Natural killer cell (primary cell): ENCODE results near the gene TTC23. TPM values are rescaled to one million over a fixed set of nuclear protein-coding genes. Genes with fewer than 3 reads are reported as not detected.

Source experiments
- ATAC-seq, 3 donors: fragments of 150-1000 bp in 2 of 3; fragments of 200-7000 bp in 1 of 3; cut with Tn5 transposase; 1 replicate in 1 of 3; 2 replicates in 2 of 3; pipeline ENCODE4 v1.10.0; 2021; ENCODE audit warnings: mild to moderate bottlenecking in 2 of 3, moderate library complexity in 2 of 3
- DNase-seq, 2 donors: peaks; one replicate each; pipeline versions ENCODE4 v3.0.0 to v3.0.0-alpha.2; 2013 to 2021; ENCODE audit warnings: mixed read lengths in 1 of 2
- H3K27ac ChIP-seq: one replicate; pipeline ENCODE4 v1.5.1; 2013; ENCODE audit warnings: mild to moderate bottlenecking, low read length
- H3K27me3 ChIP-seq: one replicate; pipeline ENCODE4 v1.6.1; 2013; ENCODE audit warnings: low read length; ENCODE audit not compliant: control insufficient read depth, insufficient read depth
- H3K36me3 ChIP-seq: one replicate; pipeline ENCODE4 v1.6.1; 2013; ENCODE audit warnings: low read length; ENCODE audit not compliant: control insufficient read depth, insufficient read depth
- H3K4me1 ChIP-seq: one replicate; pipeline ENCODE4 v1.6.1; 2013; ENCODE audit warnings: low read length; ENCODE audit not compliant: control insufficient read depth, insufficient read depth
- H3K4me3 ChIP-seq: one replicate; pipeline ENCODE4 v1.5.1; 2013; ENCODE audit warnings: low read length
- H3K9me3 ChIP-seq: one replicate; pipeline ENCODE4 v1.6.1; 2013; ENCODE audit warnings: low read length; ENCODE audit not compliant: control insufficient read depth, insufficient read depth
- H3K27ac Mint-ChIP-seq, 2 donors: one replicate each; pipeline ENCODE4 v1.8.0; 2022; ENCODE audit warnings: mild to moderate bottlenecking in 2 of 2, mixed read lengths in 2 of 2, moderate library complexity in 1 of 2
- H3K27me3 Mint-ChIP-seq, 2 donors: one replicate each; pipeline ENCODE4 v1.8.0; 2022; ENCODE audit warnings: low read depth in 2 of 2, mixed read lengths in 2 of 2
- H3K36me3 Mint-ChIP-seq: one replicate; pipeline ENCODE4 v1.8.0; 2022; ENCODE audit warnings: mixed read lengths
- H3K4me1 Mint-ChIP-seq, 2 donors: one replicate each; pipeline ENCODE4 v1.8.0; 2022; ENCODE audit warnings: mixed read lengths in 2 of 2
- H3K4me3 Mint-ChIP-seq: one replicate; pipeline ENCODE4 v1.8.0; 2022; ENCODE audit warnings: mild to moderate bottlenecking, moderate library complexity, mixed read lengths
- H3K9me3 Mint-ChIP-seq, 2 donors: one replicate each; pipeline ENCODE4 v1.8.0; 2022; ENCODE audit warnings: mixed read lengths in 2 of 2
- WGBS: methylation state at CpG from one replicate; pipeline ENCODE4 v1.1.7; 2013; ENCODE audit warnings: missing lambda C conversion rate; ENCODE audit not compliant: insufficient coverage; 5-methylcytosine and 5-hydroxymethylcytosine counted together
- intact Hi-C: fragments of 100-400 bp; cut with micrococcal nuclease; formaldehyde crosslinking; loops from one replicate; pipeline ENCODE4 v1.14.2; 2022
- total RNA-seq, 4 donors: library from RNA; stranded (reverse); fragments of 120-200 nt in 1 of 4; gene quantifications; one replicate each; pipeline versions ENCODE4 v1.2.3 to v1.2.4, GENCODE V29; 2013 to 2022
- TF ChIP-seq, protein P1 (sequence below): fragments of 200-600 bp; IDR thresholded peaks from one replicate; pipeline ENCODE4 v1.8.0; 2022; ENCODE audit warnings: antibody characterized with exemption

TTC23 gene
- total RNA-seq, 3 donors from 2014 or later (not counting 1 experiment from before 2014, with no cell fraction given) = 0.75 to 1.1 (median 1.0) TPM

DNA sequence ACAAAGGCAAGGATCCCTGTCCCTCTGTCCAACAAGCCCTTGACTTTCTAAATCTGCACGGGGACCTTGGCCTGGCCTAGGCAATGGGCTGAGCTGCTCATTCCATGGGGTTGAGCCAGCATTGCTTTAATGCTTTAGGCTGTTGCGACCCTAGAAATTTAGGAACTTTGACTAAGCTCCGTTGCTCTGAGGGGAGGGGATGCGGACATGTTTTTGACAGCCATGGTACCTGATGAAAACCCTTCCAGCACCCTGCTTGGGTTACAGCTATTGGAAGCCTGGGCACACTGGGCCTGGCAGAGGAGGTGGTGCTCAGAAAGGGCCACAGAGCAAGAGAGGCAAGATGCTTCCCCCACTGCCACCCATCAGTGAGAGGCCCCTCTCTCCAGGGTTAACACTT is 107.4 kb downstream of the TTC23 start:
- Histone ChIP-seq H3K4me3 (no peak overlapping the region), H3K4me1 (no peaks in the 10 kb centered on the region), H3K9me3 (no peaks in the 10 kb centered on the region), H3K36me3 (no peaks in the 10 kb centered on the region), H3K27ac (no peak overlapping the region), H3K27me3 (no peaks in the 10 kb centered on the region)
- TF ChIP-seq, protein P1, sequence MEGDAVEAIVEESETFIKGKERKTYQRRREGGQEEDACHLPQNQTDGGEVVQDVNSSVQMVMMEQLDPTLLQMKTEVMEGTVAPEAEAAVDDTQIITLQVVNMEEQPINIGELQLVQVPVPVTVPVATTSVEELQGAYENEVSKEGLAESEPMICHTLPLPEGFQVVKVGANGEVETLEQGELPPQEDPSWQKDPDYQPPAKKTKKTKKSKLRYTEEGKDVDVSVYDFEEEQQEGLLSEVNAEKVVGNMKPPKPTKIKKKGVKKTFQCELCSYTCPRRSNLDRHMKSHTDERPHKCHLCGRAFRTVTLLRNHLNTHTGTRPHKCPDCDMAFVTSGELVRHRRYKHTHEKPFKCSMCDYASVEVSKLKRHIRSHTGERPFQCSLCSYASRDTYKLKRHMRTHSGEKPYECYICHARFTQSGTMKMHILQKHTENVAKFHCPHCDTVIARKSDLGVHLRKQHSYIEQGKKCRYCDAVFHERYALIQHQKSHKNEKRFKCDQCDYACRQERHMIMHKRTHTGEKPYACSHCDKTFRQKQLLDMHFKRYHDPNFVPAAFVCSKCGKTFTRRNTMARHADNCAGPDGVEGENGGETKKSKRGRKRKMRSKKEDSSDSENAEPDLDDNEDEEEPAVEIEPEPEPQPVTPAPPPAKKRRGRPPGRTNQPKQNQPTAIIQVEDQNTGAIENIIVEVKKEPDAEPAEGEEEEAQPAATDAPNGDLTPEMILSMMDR = no peak
- H3K9me3 Mint-ChIP-seq = no peaks in the 10 kb centered on the region
- H3K27ac Mint-ChIP-seq = no peak overlapping the region
- H3K27me3 Mint-ChIP-seq = peaks cover 2 to 19% of the 10 kb centered on the region in 2 donors
- ATAC-seq = no peak
- intact Hi-C loops = no loop called here
- no peak for DNase-seq
- no peak overlapping the region for H3K4me3 Mint-ChIP-seq
- H3K36me3 Mint-ChIP-seq = no peaks in the 10 kb centered on the region
- no peaks in the 10 kb centered on the region for H3K4me1 Mint-ChIP-seq
- WGBS = 96% methylated on average over 4 of the region's 4 CpGs

DNA sequence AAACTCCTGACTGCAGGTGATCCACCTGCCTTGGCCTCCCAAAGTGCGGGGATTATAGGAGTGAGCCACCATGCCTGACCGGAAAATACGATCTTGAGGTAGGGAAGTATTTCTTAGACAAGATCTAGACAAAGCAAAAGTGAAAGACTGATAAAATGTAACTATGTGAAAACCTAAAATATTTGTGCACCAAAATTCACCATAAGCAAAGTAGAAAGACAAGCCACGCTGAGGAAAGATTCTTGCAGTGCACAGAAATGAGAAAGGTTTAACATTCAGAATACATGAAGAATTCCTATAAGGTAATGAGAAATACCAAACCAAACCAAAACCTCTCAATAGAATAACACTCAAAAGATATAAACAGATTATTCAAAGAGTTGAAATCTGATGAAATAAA is 108.8 kb downstream of the TTC23 start:
- no peaks in the 10 kb centered on the region for H3K36me3 Mint-ChIP-seq
- no peaks in the 10 kb centered on the region for H3K4me1 Mint-ChIP-seq
- no peaks in the 10 kb centered on the region for H3K4me1 ChIP-seq
- H3K4me3 ChIP-seq = no peak overlapping the region
- H3K27me3 Mint-ChIP-seq = peaks cover 2 to 19% of the 10 kb centered on the region in 2 donors
- DNase-seq = no peak
- ATAC-seq = no peak
- intact Hi-C loops = no loop called here
- H3K9me3 Mint-ChIP-seq = no peaks in the 10 kb centered on the region
- no peak overlapping the region for H3K27ac Mint-ChIP-seq
- TF ChIP-seq, protein P1 = no peak
- no peak overlapping the region for H3K4me3 Mint-ChIP-seq
- H3K27me3 ChIP-seq = no peaks in the 10 kb centered on the region
- no peaks in the 10 kb centered on the region for H3K36me3 ChIP-seq
- WGBS = 100% methylated on average over 3 of the region's 4 CpGs
- H3K27ac ChIP-seq = no peak overlapping the region
- H3K9me3 ChIP-seq = no peaks in the 10 kb centered on the region

DNA sequence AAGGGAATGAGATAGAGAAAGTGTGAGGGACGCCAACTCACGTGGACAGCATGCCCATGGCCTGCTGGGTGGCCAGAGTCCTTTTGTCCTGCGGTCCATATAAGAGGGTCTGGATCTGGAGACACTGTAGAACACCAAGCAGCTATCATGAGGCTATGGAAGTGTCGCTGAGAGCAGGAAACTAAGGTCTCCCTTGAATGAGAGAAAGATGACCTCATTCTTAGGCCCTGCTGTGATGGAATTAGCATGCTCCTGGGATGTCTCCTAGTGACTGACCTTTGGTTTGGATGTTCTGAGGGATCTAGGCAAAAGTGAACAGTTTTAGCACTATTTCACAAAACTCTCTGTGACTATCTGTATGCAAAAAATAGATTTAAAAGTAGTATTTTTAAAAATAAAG is 110.1 kb downstream of the TTC23 start:
- TF ChIP-seq, protein P1 = no peak

DNA sequence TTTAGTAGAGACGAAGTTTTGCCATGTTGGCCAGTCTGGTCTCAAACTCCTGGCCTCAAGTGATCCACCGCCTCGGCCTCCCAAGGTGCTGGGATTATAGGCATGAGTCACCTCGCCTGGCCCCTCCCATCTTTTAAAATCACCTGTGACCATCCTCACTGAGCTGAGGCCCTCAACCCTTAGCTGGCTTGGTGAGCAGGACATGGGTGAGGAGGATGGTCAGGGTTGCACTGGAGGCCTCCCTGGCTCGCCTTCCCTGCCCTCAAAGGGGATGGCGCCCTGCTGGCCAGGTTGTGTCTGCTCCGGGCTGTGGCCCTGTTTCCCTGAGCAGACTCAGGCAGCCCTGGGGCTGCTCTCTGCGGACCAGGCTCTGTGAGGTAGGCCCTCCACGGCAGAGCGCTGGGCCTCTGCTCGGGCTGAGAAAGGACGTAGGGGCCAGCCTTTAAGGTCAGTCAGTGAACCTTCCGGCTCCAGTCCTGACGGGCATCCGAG is 110.8 kb downstream of the TTC23 start:
- no peaks in the 10 kb centered on the region for H3K4me1 ChIP-seq
- H3K4me1 Mint-ChIP-seq = no peaks in the 10 kb centered on the region
- H3K27ac Mint-ChIP-seq = no peak overlapping the region
- no peaks in the 10 kb centered on the region for H3K36me3 Mint-ChIP-seq
- intact Hi-C loops = no loop called here
- TF ChIP-seq, protein P1 = no peak
- H3K9me3 Mint-ChIP-seq = no peaks in the 10 kb centered on the region
- H3K36me3 ChIP-seq = no peaks in the 10 kb centered on the region
- no peak for DNase-seq
- no peak for ATAC-seq
- no peaks in the 10 kb centered on the region for H3K9me3 ChIP-seq
- H3K27ac ChIP-seq = no peak overlapping the region
- peaks cover 0 to under 1% of the 10 kb centered on the region in 2 donors for H3K27me3 Mint-ChIP-seq
- no peak overlapping the region for H3K4me3 Mint-ChIP-seq
- H3K4me3 ChIP-seq = no peak overlapping the region
- 91% methylated on average over 15 of the region's 15 CpGs for WGBS
- H3K27me3 ChIP-seq = no peaks in the 10 kb centered on the region

More for the DNA sequence above, 110.1 kb downstream of the TTC23 start:
- no peak for DNase-seq
- 93% methylated on average over 4 of the region's 4 CpGs for WGBS
- Mint-ChIP-seq H3K4me3 (no peak overlapping the region), H3K4me1 (no peaks in the 10 kb centered on the region), H3K9me3 (no peaks in the 10 kb centered on the region), H3K27me3 (peaks cover 0 to 8% of the 10 kb centered on the region in 2 donors), H3K36me3 (no peaks in the 10 kb centered on the region), H3K27ac (no peak overlapping the region)
- no peak for ATAC-seq
- H3K36me3 ChIP-seq = no peaks in the 10 kb centered on the region
- H3K4me1 ChIP-seq = no peaks in the 10 kb centered on the region
- H3K27me3 ChIP-seq = no peaks in the 10 kb centered on the region
- no peaks in the 10 kb centered on the region for H3K9me3 ChIP-seq
- intact Hi-C loops = no loop called here
- no peak overlapping the region for H3K27ac ChIP-seq
- no peak overlapping the region for H3K4me3 ChIP-seq
